PC-9 (cell line): Measurements from ENCODE around the gene DMBT1. TPM values are rescaled to one million over a fixed set of nuclear protein-coding genes. Genes with fewer than 3 reads are reported as not detected.

Source experiments
- BruUV-seq: library from RNA; stranded (reverse); fragments of 400-500 nt; replicated peaks from 2 replicates; lab custom pipeline; 2021; lab: Mats Ljungman, UMichigan
- CTCF ChIA-PET: fragments of 300-600 bp; sonication (Branson Sonifier 250); formaldehyde crosslinking; loops from one replicate; lab custom pipeline; 2022; ENCODE audit warnings: antibody characterized with exemption; lab: Charles Lee
- POLR2A ChIA-PET: fragments of 300-600 bp; sonication (Branson Sonifier 250); formaldehyde crosslinking; loops from one replicate; lab custom pipeline; 2022; ENCODE audit warnings: antibody characterized with exemption; ENCODE audit not compliant: unreplicated experiment; lab: Charles Lee
- DNase-seq, 2 experiments: peaks; one replicate each; pipeline versions ENCODE4 v3.0.0 to v3.0.0-alpha.2; 2015 to 2022; ENCODE audit warnings: mixed read lengths in 1 of 2
- H2AFZ ChIP-seq: fragments of 200-600 bp; sonication (generic); 2 replicates; pipeline ENCODE4 v1.8.1; 2017; ENCODE audit warnings: antibody characterized with exemption
- H3F3A ChIP-seq: fragments of 200-600 bp; sonication (generic); 2 replicates; pipeline ENCODE4 v1.8.1; 2017; ENCODE audit warnings: antibody characterized with exemption, mild to moderate bottlenecking, low read depth; ENCODE audit not compliant: insufficient read depth
- H3K27ac ChIP-seq: fragments of 200-600 bp; sonication (generic); 2 replicates; pipeline ENCODE4 v1.6.1; 2016; ENCODE audit warnings: mixed run types
- H3K27me3 ChIP-seq: fragments of 200-600 bp; sonication (generic); 2 replicates; pipeline ENCODE4 v1.6.1; 2016; ENCODE audit warnings: low read depth, mixed run types; ENCODE audit not compliant: insufficient read depth
- H3K36me3 ChIP-seq: fragments of 200-600 bp; sonication (generic); 2 replicates; pipeline ENCODE4 v1.6.1; 2016; ENCODE audit warnings: low read depth, mixed run types
- H3K4me1 ChIP-seq: fragments of 200-600 bp; sonication (generic); replicated peaks from 2 replicates; pipeline ENCODE4 v1.6.1; 2016; ENCODE audit warnings: mixed run types; ENCODE audit not compliant: insufficient read depth
- H3K4me2 ChIP-seq: fragments of 200-600 bp; sonication (generic); 2 replicates; pipeline ENCODE4 v1.6.1; 2017; ENCODE audit warnings: mixed run types
- H3K4me3 ChIP-seq: fragments of 200-600 bp; sonication (generic); 2 replicates; pipeline ENCODE4 v1.6.1; 2016; ENCODE audit warnings: mixed run types
- H3K79me2 ChIP-seq: fragments of 200-600 bp; sonication (generic); 2 replicates; pipeline ENCODE4 v1.6.1; 2017; ENCODE audit warnings: low read depth, mixed run types
- H3K9me2 ChIP-seq: fragments of 200-600 bp; sonication (generic); 2 replicates; pipeline ENCODE4 v1.8.1; 2017; ENCODE audit warnings: mild to moderate bottlenecking; ENCODE audit not compliant: insufficient read depth
- H3K9me3 ChIP-seq: fragments of 200-600 bp; sonication (generic); 2 replicates; pipeline ENCODE4 v1.8.1; 2016; ENCODE audit warnings: low read depth; ENCODE audit not compliant: insufficient read depth
- H4K20me1 ChIP-seq: fragments of 200-600 bp; sonication (generic); 2 replicates; pipeline ENCODE4 v1.8.1; 2017; ENCODE audit not compliant: insufficient read depth
- EZH2 ChIP-seq: fragments of 200-600 bp; sonication (generic); IDR thresholded peaks from 2 replicates; pipeline ENCODE4 v1.8.0; 2017; ENCODE audit warnings: antibody characterized with exemption, low read depth
- intact Hi-C: fragments of 100-400 bp; cut with micrococcal nuclease; formaldehyde crosslinking; loops from one replicate; pipeline ENCODE4 v1.10.0; 2022; ENCODE audit not compliant: unreplicated experiment
- total RNA-seq: library from RNA; stranded (reverse); gene quantifications from 2 replicates; pipeline ENCODE4 v1.2.3, GENCODE V29; 2021
- TF ChIP-seq, protein P1 (sequence below): fragments of 200-600 bp; sonication (generic); conservative IDR thresholded peaks from 2 replicates; pipeline ENCODE4 v1.6.1; 2017; ENCODE audit warnings: mixed run types, antibody characterized with exemption, mild to moderate bottlenecking, moderate library complexity

DMBT1 gene
- total RNA-seq, 1 experiment from 2014 or later: 0.98 TPM

DNA sequence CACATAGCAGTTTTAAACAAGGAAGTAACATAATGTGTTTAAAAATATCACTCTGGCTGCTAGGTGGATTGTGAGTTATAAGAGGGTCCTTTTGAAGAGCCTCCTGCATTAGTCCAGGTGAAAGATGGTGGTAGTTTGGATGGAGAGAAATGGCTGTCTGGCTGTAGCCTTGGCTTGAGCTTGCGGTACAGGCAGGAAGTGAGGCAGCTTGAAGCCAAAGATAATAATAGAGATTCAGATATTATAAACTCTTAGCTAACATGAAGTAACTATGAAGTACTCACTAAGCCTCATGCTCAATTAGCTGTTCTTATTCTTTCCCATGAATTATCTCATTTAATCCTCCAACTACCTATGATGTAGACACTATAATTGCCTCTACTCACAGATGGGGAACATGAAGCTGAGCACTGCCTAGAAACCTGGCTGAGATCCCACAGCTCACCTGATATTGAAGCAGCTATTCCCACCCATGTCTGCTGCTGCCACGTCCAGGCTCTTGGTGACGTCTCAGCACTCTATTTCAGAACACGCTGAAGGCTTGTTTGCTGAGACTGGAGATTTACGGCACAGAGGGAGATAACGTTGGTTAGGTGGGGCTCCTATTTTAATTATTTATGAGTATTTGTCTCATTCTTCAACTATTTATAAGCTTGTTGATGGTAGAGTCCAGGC lies 128.7 kb downstream of the DMBT1 start:
- no TSS peak for BruUV-seq
- Histone ChIP-seq H2AFZ (no peak overlapping the region), H3K4me1 (no peaks in the 10 kb centered on the region), H3K4me3 (no peak overlapping the region), H3K9me3 (no peaks in the 10 kb centered on the region), H3K79me2 (no peaks in the 10 kb centered on the region), H4K20me1 (no peaks in the 10 kb centered on the region), H3K27me3 (peaks cover 20% of the 10 kb centered on the region), H3K4me2 (no peak overlapping the region), H3K27ac (no peak overlapping the region), H3K9me2 (no peaks in the 10 kb centered on the region), H3K36me3 (no peaks in the 10 kb centered on the region), H3F3A (no peaks in the 10 kb centered on the region)
- no peak for TF ChIP-seq EZH2
- TF ChIP-seq, protein P1, sequence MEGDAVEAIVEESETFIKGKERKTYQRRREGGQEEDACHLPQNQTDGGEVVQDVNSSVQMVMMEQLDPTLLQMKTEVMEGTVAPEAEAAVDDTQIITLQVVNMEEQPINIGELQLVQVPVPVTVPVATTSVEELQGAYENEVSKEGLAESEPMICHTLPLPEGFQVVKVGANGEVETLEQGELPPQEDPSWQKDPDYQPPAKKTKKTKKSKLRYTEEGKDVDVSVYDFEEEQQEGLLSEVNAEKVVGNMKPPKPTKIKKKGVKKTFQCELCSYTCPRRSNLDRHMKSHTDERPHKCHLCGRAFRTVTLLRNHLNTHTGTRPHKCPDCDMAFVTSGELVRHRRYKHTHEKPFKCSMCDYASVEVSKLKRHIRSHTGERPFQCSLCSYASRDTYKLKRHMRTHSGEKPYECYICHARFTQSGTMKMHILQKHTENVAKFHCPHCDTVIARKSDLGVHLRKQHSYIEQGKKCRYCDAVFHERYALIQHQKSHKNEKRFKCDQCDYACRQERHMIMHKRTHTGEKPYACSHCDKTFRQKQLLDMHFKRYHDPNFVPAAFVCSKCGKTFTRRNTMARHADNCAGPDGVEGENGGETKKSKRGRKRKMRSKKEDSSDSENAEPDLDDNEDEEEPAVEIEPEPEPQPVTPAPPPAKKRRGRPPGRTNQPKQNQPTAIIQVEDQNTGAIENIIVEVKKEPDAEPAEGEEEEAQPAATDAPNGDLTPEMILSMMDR: no peak
- ChIA-PET CTCF (interaction anchor here (1.1 kb wide), 1 partner anchor 43 kb away, joined by 3 read pairs; no protein-coding TSS in a partner anchor), POLR2A (no interaction called here)
- DNase-seq: no peak
- intact Hi-C loops: no loop called here

DNA sequence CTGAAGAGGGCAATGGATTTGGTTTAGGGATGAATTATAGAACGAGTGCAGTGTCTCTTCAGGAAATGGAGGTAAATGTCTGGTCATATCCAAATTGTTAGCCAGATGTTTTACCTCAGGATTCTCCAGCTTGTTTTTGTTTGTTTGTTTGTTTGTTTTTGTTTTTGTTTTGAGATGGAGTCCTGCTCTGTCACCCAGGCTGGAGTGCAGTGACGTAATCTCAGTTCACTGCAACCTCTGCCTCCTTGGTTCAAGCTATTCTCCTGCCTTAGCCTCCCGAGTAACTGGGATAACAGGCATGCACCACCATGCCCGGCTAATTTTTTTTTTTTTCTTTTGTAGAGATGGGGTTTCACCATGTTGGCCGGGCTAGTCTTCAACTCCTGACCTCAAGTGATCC lies 132.2 kb downstream of the DMBT1 start:
- no peaks in the 10 kb centered on the region for H4K20me1 ChIP-seq
- no peak overlapping the region for H3K27ac ChIP-seq
- BruUV-seq: no TSS peak
- no peaks in the 10 kb centered on the region for H3F3A ChIP-seq
- TF ChIP-seq, protein P1: no peak
- no peak for TF ChIP-seq EZH2
- no peaks in the 10 kb centered on the region for H3K9me2 ChIP-seq
- H3K27me3 ChIP-seq: peaks cover 32% of the 10 kb centered on the region
- ChIA-PET POLR2A (no interaction called here), CTCF (no interaction called here)
- H3K4me2 ChIP-seq: no peak overlapping the region
- H3K9me3 ChIP-seq: no peaks in the 10 kb centered on the region
- no peaks in the 10 kb centered on the region for H3K4me1 ChIP-seq
- no peaks in the 10 kb centered on the region for H3K36me3 ChIP-seq
- intact Hi-C loops: no loop called here
- H3K79me2 ChIP-seq: no peaks in the 10 kb centered on the region
- no peak overlapping the region for H3K4me3 ChIP-seq
- DNase-seq: no peak
- no peak overlapping the region for H2AFZ ChIP-seq

Other genes with a start within 250 kb of the DMBT1 start
- 33.8 and 39.9 TPM in 2 replicates for gene PLEKHA1, start 186.0 kb upstream of the DMBT1 start, total RNA-seq
- gene ARMS2, start 106.1 kb upstream of the DMBT1 start, total RNA-seq: not detected in 2 replicates
- 14.9 and 18.0 TPM in 2 replicates for gene HTRA1, start 99.2 kb upstream of the DMBT1 start, total RNA-seq
- gene C10orf120, start 139.1 kb downstream of the DMBT1 start, total RNA-seq: not detected in 2 replicates